OCI-LY1 (cell line): ENCODE measurements around the gene SETSIP.
"Not testable (repeated sequence)": the region's sequence is repeated elsewhere in the genome, so short reads cannot be mapped to it uniquely, and the experiment has no call there.

Experiments
- H2AFZ ChIP-seq: fragments of 200-600 bp; sonication (generic), shearing (Covaris generic); 2 replicates; pipeline ENCODE4 v1.6.0; 2014; ENCODE audit warnings: antibody characterized with exemption, mild to moderate bottlenecking, low read length
- H3F3A ChIP-seq: fragments of 200-600 bp; sonication (generic), shearing (Covaris generic); 2 replicates; pipeline ENCODE4 v1.6.0; 2014; ENCODE audit warnings: mild to moderate bottlenecking, antibody characterized with exemption, low read length, moderate library complexity; ENCODE audit not compliant: insufficient read depth
- H3K27ac ChIP-seq: fragments of 200-600 bp; sonication (generic); 2 replicates; pipeline ENCODE4 v1.5.1; 2014; ENCODE audit warnings: low read length, mixed run types, mild to moderate bottlenecking, low read depth; ENCODE audit not compliant: poor library complexity, severe bottlenecking
- H3K27me3 ChIP-seq: fragments of 200-600 bp; sonication (generic); 2 replicates; pipeline ENCODE4 v1.6.0; 2014; ENCODE audit warnings: antibody characterized with exemption, mild to moderate bottlenecking, low read length, moderate library complexity; ENCODE audit not compliant: insufficient read depth
- H3K36me3 ChIP-seq: fragments of 200-600 bp; sonication (generic); 2 replicates; pipeline ENCODE4 v1.6.1; 2014; ENCODE audit warnings: mild to moderate bottlenecking, antibody characterized with exemption, low read length, moderate library complexity, mixed read lengths; ENCODE audit not compliant: insufficient read depth
- H3K4me1 ChIP-seq: fragments of 200-600 bp; sonication (generic); 2 replicates; pipeline ENCODE4 v1.5.1; 2014; ENCODE audit warnings: mild to moderate bottlenecking, low read length, moderate library complexity; ENCODE audit not compliant: insufficient read depth, severe bottlenecking
- H3K4me2 ChIP-seq: fragments of 200-600 bp; sonication (generic), shearing (Covaris generic); 2 replicates; pipeline ENCODE4 v1.6.1; 2014; ENCODE audit warnings: low read length
- H3K4me3 ChIP-seq: fragments of 200-600 bp; sonication (generic); 2 replicates; pipeline ENCODE4 v1.5.1; 2014; ENCODE audit warnings: low read length, low read depth, mild to moderate bottlenecking, mixed read lengths; ENCODE audit not compliant: poor library complexity, severe bottlenecking
- H3K79me2 ChIP-seq: fragments of 200-600 bp; shearing (Covaris generic); 2 replicates; pipeline ENCODE4 v1.6.1; 2016; ENCODE audit warnings: mixed run types, low read length, mixed read lengths; ENCODE audit not compliant: insufficient read depth
- H3K9ac ChIP-seq: fragments of 200-600 bp; sonication (generic), shearing (Covaris generic); 2 replicates; pipeline ENCODE4 v1.6.1; 2014; ENCODE audit warnings: mild to moderate bottlenecking, low read length, mixed read lengths
- H3K9me2 ChIP-seq: fragments of 200-600 bp; sonication (generic), shearing (Covaris generic); 2 replicates; pipeline ENCODE4 v1.6.1; 2014; ENCODE audit warnings: low read depth, mild to moderate bottlenecking, low read length, mixed read lengths
- H3K9me3 ChIP-seq: fragments of 200-600 bp; shearing (Covaris generic); 2 replicates; pipeline ENCODE4 v1.6.1; 2014; ENCODE audit warnings: low read length, mixed read lengths
- H4K20me1 ChIP-seq: fragments of 200-600 bp; sonication (generic), shearing (Covaris generic); 2 replicates; pipeline ENCODE4 v1.6.0; 2016; ENCODE audit warnings: mild to moderate bottlenecking, low read length; ENCODE audit not compliant: insufficient read depth
- EZH2 ChIP-seq: fragments of 200-600 bp; sonication (generic), shearing (Covaris generic); IDR thresholded peaks from 2 replicates; pipeline ENCODE4 v1.8.0; 2017; ENCODE audit warnings: borderline replicate concordance, mixed run types, mild to moderate bottlenecking, antibody characterized with exemption, low read length, moderate library complexity, mixed read lengths
- TF ChIP-seq, protein P1 (sequence below): fragments of 200-600 bp; sonication (generic), shearing (Covaris generic); IDR thresholded peaks from 2 replicates; pipeline ENCODE4 v1.5.1; 2017; ENCODE audit warnings: mild to moderate bottlenecking, antibody characterized with exemption, low read length, moderate library complexity, mixed read lengths

The SETSIP gene

DNA sequence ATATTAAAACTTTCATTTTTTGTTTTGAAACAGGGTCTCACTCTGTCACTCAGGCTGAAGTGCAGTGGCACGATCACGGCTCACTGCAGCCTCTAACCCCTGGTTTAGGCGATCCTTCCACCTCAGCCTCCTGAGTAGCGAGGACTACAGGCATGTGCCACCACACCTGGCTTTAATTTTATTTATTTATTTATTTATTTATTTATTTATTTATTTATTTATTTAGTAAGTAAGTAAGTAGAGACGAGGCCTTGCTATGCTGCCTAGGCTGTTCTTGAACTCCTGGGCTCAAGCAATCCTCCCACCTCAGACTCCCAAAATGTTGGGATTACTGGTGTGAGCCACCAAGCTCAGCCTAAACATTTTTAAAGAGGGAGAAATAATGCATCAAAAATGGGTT, 1.2 kb upstream of the SETSIP start:
- TF ChIP-seq, protein P1, sequence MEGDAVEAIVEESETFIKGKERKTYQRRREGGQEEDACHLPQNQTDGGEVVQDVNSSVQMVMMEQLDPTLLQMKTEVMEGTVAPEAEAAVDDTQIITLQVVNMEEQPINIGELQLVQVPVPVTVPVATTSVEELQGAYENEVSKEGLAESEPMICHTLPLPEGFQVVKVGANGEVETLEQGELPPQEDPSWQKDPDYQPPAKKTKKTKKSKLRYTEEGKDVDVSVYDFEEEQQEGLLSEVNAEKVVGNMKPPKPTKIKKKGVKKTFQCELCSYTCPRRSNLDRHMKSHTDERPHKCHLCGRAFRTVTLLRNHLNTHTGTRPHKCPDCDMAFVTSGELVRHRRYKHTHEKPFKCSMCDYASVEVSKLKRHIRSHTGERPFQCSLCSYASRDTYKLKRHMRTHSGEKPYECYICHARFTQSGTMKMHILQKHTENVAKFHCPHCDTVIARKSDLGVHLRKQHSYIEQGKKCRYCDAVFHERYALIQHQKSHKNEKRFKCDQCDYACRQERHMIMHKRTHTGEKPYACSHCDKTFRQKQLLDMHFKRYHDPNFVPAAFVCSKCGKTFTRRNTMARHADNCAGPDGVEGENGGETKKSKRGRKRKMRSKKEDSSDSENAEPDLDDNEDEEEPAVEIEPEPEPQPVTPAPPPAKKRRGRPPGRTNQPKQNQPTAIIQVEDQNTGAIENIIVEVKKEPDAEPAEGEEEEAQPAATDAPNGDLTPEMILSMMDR = no peak
- no peak for TF ChIP-seq EZH2
- no peaks in the 10 kb centered on the region for H4K20me1 ChIP-seq
- H3K4me2 ChIP-seq = no peak overlapping the region
- no peak overlapping the region for H3K9ac ChIP-seq
- H3K79me2 ChIP-seq = no peaks in the 10 kb centered on the region
- H3K9me2 ChIP-seq = no peaks in the 10 kb centered on the region
- no peak overlapping the region for H3K4me3 ChIP-seq
- H3K27ac ChIP-seq = no peak overlapping the region
- no peaks in the 10 kb centered on the region for H3K36me3 ChIP-seq
- no peaks in the 10 kb centered on the region for H3K27me3 ChIP-seq
- peaks cover 11% of the 10 kb centered on the region for H3K4me1 ChIP-seq
- H3K9me3 ChIP-seq = no peaks in the 10 kb centered on the region
- H2AFZ ChIP-seq = no peak overlapping the region
- no peaks in the 10 kb centered on the region for H3F3A ChIP-seq

DNA sequence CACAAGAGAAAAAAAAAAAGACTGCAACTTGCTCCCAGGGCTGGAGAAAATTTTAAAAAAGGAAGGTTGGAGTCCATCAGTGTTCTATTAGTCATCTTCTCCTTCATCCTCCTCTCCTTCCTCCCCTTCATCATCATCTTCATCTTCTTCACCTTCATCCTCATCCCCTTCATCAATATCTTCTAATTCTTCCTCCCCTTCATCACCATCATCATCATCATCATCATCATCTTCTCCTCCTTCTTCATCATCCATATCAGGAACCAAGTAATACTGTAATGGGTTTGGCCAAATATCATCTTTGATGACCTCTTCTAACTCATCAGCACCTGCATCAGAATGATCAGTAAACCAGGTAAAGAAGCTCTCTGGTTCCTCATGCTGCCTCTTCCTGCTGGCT, 765 bp downstream of the SETSIP start:
- H3K79me2 ChIP-seq, H3K4me2 ChIP-seq, H3K9me3 ChIP-seq, H2AFZ ChIP-seq, H3K4me3 ChIP-seq, H3K9ac ChIP-seq, H3F3A ChIP-seq, H3K36me3 ChIP-seq, H3K9me2 ChIP-seq, H3K4me1 ChIP-seq, H4K20me1 ChIP-seq, H3K27me3 ChIP-seq, H3K27ac ChIP-seq: not testable (repeated sequence)

- H3K79me2 ChIP-seq = no peaks in the 10 kb centered on the region
- TF ChIP-seq EZH2 = no peak
- TF ChIP-seq, protein P1 = no peak
- H3K4me1 ChIP-seq = no peaks in the 10 kb centered on the region
- no peaks in the 10 kb centered on the region for H4K20me1 ChIP-seq
- H3K36me3 ChIP-seq = no peaks in the 10 kb centered on the region
- no peak overlapping the region for H3K27ac ChIP-seq
- no peak overlapping the region for H2AFZ ChIP-seq
- H3K27me3 ChIP-seq = no peaks in the 10 kb centered on the region
- no peaks in the 10 kb centered on the region for H3K9me3 ChIP-seq
- no peak overlapping the region for H3K4me3 ChIP-seq
- no peaks in the 10 kb centered on the region for H3K9me2 ChIP-seq
- no peak overlapping the region for H3K9ac ChIP-seq
- no peaks in the 10 kb centered on the region for H3F3A ChIP-seq
- no peak overlapping the region for H3K4me2 ChIP-seq
These were observed 4.3 kb downstream of the SETSIP start for GRCh38 chr1:92070892-92071291.

GRCh38 chr1:92066321-92066720, 8.9 kb downstream of the SETSIP start:
- no peak for TF ChIP-seq EZH2
- TF ChIP-seq, protein P1 = no peak
- Histone ChIP-seq H3K9ac (no peak overlapping the region), H3F3A (no peaks in the 10 kb centered on the region), H3K9me2 (no peaks in the 10 kb centered on the region), H3K4me1 (no peaks in the 10 kb centered on the region), H3K27me3 (no peaks in the 10 kb centered on the region), H3K4me2 (no peak overlapping the region), H3K9me3 (no peaks in the 10 kb centered on the region), H3K4me3 (no peak overlapping the region), H3K27ac (no peak overlapping the region), H4K20me1 (no peaks in the 10 kb centered on the region), H3K36me3 (no peaks in the 10 kb centered on the region), H3K79me2 (no peaks in the 10 kb centered on the region), H2AFZ (no peak overlapping the region)
